Activated CD4-positive, alpha-beta T cell treated with anti-CD3 and anti-CD28 coated beads, Interleukin-2, amount 50 U/mL, for 24 hours (primary cell): ENCODE measurements around the gene AMER3.

Experiments
- DNase-seq, 2 donors: peaks; one replicate each; pipeline ENCODE4 v3.0.0-alpha.2; 2020; ENCODE audit warnings: low read depth in 1 of 2, low spot score in 1 of 2

The AMER3 gene

GRCh38 chr2:130778781-130779180, 23.4 kb downstream of the AMER3 start:
- DNase-seq, result no peak

- DNase-seq, result no peak
Observed at GRCh38 chr2:130785466-130786055, 30.2 kb downstream of the AMER3 start.

GRCh38 chr2:130786076-130786475, 30.7 kb downstream of the AMER3 start:
- DNase-seq, result no peak

GRCh38 chr2:130787841-130788240, 32.5 kb downstream of the AMER3 start:
- no peak for DNase-seq

GRCh38 chr2:130790312-130790711, 35.0 kb downstream of the AMER3 start:
- DNase-seq, result no peak

GRCh38 chr2:130790804-130791616, 35.7 kb downstream of the AMER3 start:
- DNase-seq, result no peak

GRCh38 chr2:130791617-130791939, 36.2 kb downstream of the AMER3 start:
- no peak for DNase-seq

GRCh38 chr2:130795431-130795830, 40.1 kb downstream of the AMER3 start:
- DNase-seq, result no peak

GRCh38 chr2:130796290-130796689, 41.0 kb downstream of the AMER3 start:
- no peak for DNase-seq

- DNase-seq, result peak; percentile 88 to 93
Observed at GRCh38 chr2:130797493-130798435, 42.4 kb downstream of the AMER3 start.

GRCh38 chr2:130798472-130799218, 43.3 kb downstream of the AMER3 start:
- no peak for DNase-seq

GRCh38 chr2:130799295-130799694, 44.0 kb downstream of the AMER3 start:
- DNase-seq, result no peak

GRCh38 chr2:130805613-130806012, 50.3 kb downstream of the AMER3 start:
- DNase-seq, result no peak

- no peak for DNase-seq
Observed at GRCh38 chr2:130806370-130806769, 51.0 kb downstream of the AMER3 start.

GRCh38 chr2:130807659-130808385, 52.5 kb downstream of the AMER3 start:
- DNase-seq, result no peak

- DNase-seq, result no peak
Observed at GRCh38 chr2:130808482-130809268, 53.3 kb downstream of the AMER3 start.

GRCh38 chr2:130810490-130810889, 55.1 kb downstream of the AMER3 start:
- DNase-seq, result no peak

GRCh38 chr2:130813722-130814121, 58.4 kb downstream of the AMER3 start:
- no peak for DNase-seq

- DNase-seq, result no peak
Observed at GRCh38 chr2:130814931-130815680, 59.8 kb downstream of the AMER3 start.
